WERI-Rb-1 (cell line): ENCODE measurements around the gene PTBP1.

Experiments used
- DNase-seq: peaks from one replicate; pipeline ENCODE4 v3.0.0-alpha.2; 2020
- H3K27ac ChIP-seq: fragments of 250-450 bp; sonication (Bioruptor Pico); 2 replicates; pipeline ENCODE4 v1.5.1; 2020; ENCODE audit warnings: mild to moderate bottlenecking, moderate library complexity
- H3K27me3 ChIP-seq: fragments of 250-450 bp; sonication (Bioruptor Pico); 2 replicates; pipeline ENCODE4 v1.5.1; 2021; ENCODE audit warnings: mild to moderate bottlenecking, low read depth, moderate library complexity; ENCODE audit not compliant: insufficient read depth, severe bottlenecking
- H3K36me3 ChIP-seq: fragments of 250-450 bp; sonication (Bioruptor Pico); 2 replicates; pipeline ENCODE4 v1.5.1; 2020; ENCODE audit warnings: mild to moderate bottlenecking, moderate library complexity
- H3K4me3 ChIP-seq: 2 replicates; pipeline ENCODE4 v1.5.1; 2011; ENCODE audit warnings: low read depth, mild to moderate bottlenecking, control low read depth, low read length
- H3K9me3 ChIP-seq: fragments of 250-450 bp; sonication (Bioruptor Pico); 2 replicates; pipeline ENCODE4 v1.5.1; 2021; ENCODE audit warnings: mild to moderate bottlenecking, moderate library complexity; ENCODE audit not compliant: severe bottlenecking
- CTCF ChIP-seq: IDR thresholded peaks from 2 replicates; pipeline ENCODE4 v1.5.1; 2011; ENCODE audit warnings: low read depth, mild to moderate bottlenecking, control low read depth, inconsistent platforms, low read length

The PTBP1 gene

GRCh38 chr19:752652-753517 lies 44.4 kb upstream of the PTBP1 start:
- no peak for DNase-seq
- Histone ChIP-seq H3K4me3 (no peak overlapping the region), H3K27ac (peak overlapping the region; percentile 24; the same call in 1 of the 2 replicates), H3K36me3 (no peaks in the 10 kb centered on the region; the same call in 1 of the 2 replicates), H3K27me3 (no peaks in the 10 kb centered on the region), H3K9me3 (peaks cover 8% of the 10 kb centered on the region)
- TF ChIP-seq CTCF, result no peak

GRCh38 chr19:754530-754929 lies 42.7 kb upstream of the PTBP1 start:
- Histone ChIP-seq H3K4me3 (no peak overlapping the region), H3K9me3 (peaks cover 17% of the 10 kb centered on the region), H3K36me3 (no peaks in the 10 kb centered on the region), H3K27me3 (no peaks in the 10 kb centered on the region), H3K27ac (no peak overlapping the region)
- no peak for TF ChIP-seq CTCF
- no peak for DNase-seq

GRCh38 chr19:755063-755462 lies 42.2 kb upstream of the PTBP1 start:
- peaks cover 17% of the 10 kb centered on the region for H3K9me3 ChIP-seq
- H3K27ac ChIP-seq, result no peak overlapping the region
- TF ChIP-seq CTCF, result no peak
- no peaks in the 10 kb centered on the region for H3K27me3 ChIP-seq
- no peak for DNase-seq
- no peak overlapping the region for H3K4me3 ChIP-seq
- no peaks in the 10 kb centered on the region for H3K36me3 ChIP-seq

GRCh38 chr19:756236-756635 lies 41.0 kb upstream of the PTBP1 start:
- no peak for TF ChIP-seq CTCF
- H3K4me3 ChIP-seq, result no peak overlapping the region
- H3K27me3 ChIP-seq, result no peaks in the 10 kb centered on the region
- H3K36me3 ChIP-seq, result no peaks in the 10 kb centered on the region
- DNase-seq, result no peak
- H3K9me3 ChIP-seq, result peaks cover 17% of the 10 kb centered on the region
- no peak overlapping the region for H3K27ac ChIP-seq

GRCh38 chr19:756821-757688 lies 40.2 kb upstream of the PTBP1 start:
- TF ChIP-seq CTCF, result no peak
- no peak overlapping the region for H3K27ac ChIP-seq
- H3K27me3 ChIP-seq, result no peaks in the 10 kb centered on the region
- H3K9me3 ChIP-seq, result peaks cover 20% of the 10 kb centered on the region
- H3K4me3 ChIP-seq, result no peak overlapping the region
- H3K36me3 ChIP-seq, result no peaks in the 10 kb centered on the region
- DNase-seq, result no peak
